ENCODE data around the gene FHOD3. TPM values are rescaled to one million over a fixed set of nuclear protein-coding genes. Genes with fewer than 3 reads are reported as not detected.

FHOD3 gene
- total RNA-seq, 1 experiment from 2014 or later, result 22.7 TPM

DNA sequence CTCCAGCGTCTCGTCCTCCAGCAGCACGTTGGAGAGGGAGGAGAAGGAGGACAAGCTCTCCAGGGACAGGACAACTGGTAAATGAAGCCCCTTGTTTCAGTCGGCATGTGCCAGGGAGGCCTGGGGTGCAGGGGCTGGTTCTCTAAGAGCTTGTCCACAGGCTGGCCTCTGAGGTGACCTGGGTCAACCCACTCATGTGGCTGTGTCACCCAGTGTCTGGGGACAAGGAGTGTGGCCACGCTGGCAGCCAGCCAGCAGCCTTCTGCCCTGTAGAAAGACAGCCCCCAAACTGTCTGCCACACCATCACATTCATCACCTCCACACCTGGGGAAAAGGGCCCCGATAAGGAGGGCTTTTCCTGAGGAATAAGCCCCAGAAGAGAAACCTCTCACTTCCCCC lies 411.8 kb downstream of the FHOD3 start:
- TF ChIP-seq, protein P1, sequence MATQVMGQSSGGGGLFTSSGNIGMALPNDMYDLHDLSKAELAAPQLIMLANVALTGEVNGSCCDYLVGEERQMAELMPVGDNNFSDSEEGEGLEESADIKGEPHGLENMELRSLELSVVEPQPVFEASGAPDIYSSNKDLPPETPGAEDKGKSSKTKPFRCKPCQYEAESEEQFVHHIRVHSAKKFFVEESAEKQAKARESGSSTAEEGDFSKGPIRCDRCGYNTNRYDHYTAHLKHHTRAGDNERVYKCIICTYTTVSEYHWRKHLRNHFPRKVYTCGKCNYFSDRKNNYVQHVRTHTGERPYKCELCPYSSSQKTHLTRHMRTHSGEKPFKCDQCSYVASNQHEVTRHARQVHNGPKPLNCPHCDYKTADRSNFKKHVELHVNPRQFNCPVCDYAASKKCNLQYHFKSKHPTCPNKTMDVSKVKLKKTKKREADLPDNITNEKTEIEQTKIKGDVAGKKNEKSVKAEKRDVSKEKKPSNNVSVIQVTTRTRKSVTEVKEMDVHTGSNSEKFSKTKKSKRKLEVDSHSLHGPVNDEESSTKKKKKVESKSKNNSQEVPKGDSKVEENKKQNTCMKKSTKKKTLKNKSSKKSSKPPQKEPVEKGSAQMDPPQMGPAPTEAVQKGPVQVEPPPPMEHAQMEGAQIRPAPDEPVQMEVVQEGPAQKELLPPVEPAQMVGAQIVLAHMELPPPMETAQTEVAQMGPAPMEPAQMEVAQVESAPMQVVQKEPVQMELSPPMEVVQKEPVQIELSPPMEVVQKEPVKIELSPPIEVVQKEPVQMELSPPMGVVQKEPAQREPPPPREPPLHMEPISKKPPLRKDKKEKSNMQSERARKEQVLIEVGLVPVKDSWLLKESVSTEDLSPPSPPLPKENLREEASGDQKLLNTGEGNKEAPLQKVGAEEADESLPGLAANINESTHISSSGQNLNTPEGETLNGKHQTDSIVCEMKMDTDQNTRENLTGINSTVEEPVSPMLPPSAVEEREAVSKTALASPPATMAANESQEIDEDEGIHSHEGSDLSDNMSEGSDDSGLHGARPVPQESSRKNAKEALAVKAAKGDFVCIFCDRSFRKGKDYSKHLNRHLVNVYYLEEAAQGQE (IDR thresholded peaks at IDR 0.05; ENCODE audit: insufficient read depth in 1 of 2, low read depth in 2 of 2, low read length in 1 of 2), result no peak
- TF ChIP-seq POLR2AphosphoS5 (IDR thresholded peaks at IDR 0.05; ENCODE audit: low read depth, low read length), result no peak
- TF ChIP-seq TCF7L2 (IDR thresholded peaks at IDR 0.05; ENCODE audit: low read depth, low read length), result no peak
- no peak for TF ChIP-seq SIN3A (IDR thresholded peaks at IDR 0.05; ENCODE audit: borderline replicate concordance, insufficient read depth, low read depth, low read length)
- TF ChIP-seq, protein P2, sequence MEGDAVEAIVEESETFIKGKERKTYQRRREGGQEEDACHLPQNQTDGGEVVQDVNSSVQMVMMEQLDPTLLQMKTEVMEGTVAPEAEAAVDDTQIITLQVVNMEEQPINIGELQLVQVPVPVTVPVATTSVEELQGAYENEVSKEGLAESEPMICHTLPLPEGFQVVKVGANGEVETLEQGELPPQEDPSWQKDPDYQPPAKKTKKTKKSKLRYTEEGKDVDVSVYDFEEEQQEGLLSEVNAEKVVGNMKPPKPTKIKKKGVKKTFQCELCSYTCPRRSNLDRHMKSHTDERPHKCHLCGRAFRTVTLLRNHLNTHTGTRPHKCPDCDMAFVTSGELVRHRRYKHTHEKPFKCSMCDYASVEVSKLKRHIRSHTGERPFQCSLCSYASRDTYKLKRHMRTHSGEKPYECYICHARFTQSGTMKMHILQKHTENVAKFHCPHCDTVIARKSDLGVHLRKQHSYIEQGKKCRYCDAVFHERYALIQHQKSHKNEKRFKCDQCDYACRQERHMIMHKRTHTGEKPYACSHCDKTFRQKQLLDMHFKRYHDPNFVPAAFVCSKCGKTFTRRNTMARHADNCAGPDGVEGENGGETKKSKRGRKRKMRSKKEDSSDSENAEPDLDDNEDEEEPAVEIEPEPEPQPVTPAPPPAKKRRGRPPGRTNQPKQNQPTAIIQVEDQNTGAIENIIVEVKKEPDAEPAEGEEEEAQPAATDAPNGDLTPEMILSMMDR (IDR thresholded peaks at IDR 0.05), result no peak
- Histone ChIP-seq H3K9me3 (ENCODE audit: control insufficient read depth, insufficient read depth, low read depth, low read length) (no peaks in the 10 kb centered on the region), H3K36me3 (ENCODE audit: control insufficient read depth, insufficient read depth, low read length) (no peaks in the 10 kb centered on the region), H3K27me3 (ENCODE audit: control insufficient read depth, insufficient read depth, low read length) (no peaks in the 10 kb centered on the region), H3K4me3 (ENCODE audit: low read depth in 2 of 2, low read length in 2 of 2) (no peak overlapping the region), H3K4me1 (ENCODE audit: control insufficient read depth, insufficient read depth, low read length) (no peaks in the 10 kb centered on the region), H3K27ac (ENCODE audit: low read length) (no peak overlapping the region)
- no peak for DNase-seq (ENCODE audit: low read depth, low spot score)
- in situ Hi-C loops (cut with HindIII; ENCODE audit: low pct_unique_long_range_greater_than_20kb, low sequenced_read_pairs) (no loop called here), intact Hi-C loops (cut with micrococcal nuclease; ENCODE audit: unreplicated experiment) (no loop called here)
- no peak for ATAC-seq
- ChIA-PET CTCF (no interaction called here), POLR2A (interaction anchor here (0.6 kb wide), 1 partner anchor 10 kb away, joined by 3 read pairs; no protein-coding TSS in a partner anchor)
- no TSS peak for BruUV-seq (replicated peaks)

GRCh38 chr18:36711014-36711725 lies 413.7 kb downstream of the FHOD3 start:
- BruUV-seq (replicated peaks), result no TSS peak
- in situ Hi-C loops (cut with HindIII; ENCODE audit: low pct_unique_long_range_greater_than_20kb, low sequenced_read_pairs), result no loop called here
- Histone ChIP-seq H3K4me1 (ENCODE audit: control insufficient read depth, insufficient read depth, low read length) (no peaks in the 10 kb centered on the region), H3K4me3 (ENCODE audit: low read depth in 2 of 2, low read length in 2 of 2) (no peak overlapping the region), H3K27me3 (ENCODE audit: control insufficient read depth, insufficient read depth, low read length) (no peaks in the 10 kb centered on the region), H3K9me3 (ENCODE audit: control insufficient read depth, insufficient read depth, low read depth, low read length) (no peaks in the 10 kb centered on the region), H3K27ac (ENCODE audit: low read length) (no peak overlapping the region), H3K36me3 (ENCODE audit: control insufficient read depth, insufficient read depth, low read length) (no peaks in the 10 kb centered on the region)
- intact Hi-C loops (cut with micrococcal nuclease; ENCODE audit: unreplicated experiment), result no loop called here
- ChIA-PET POLR2A (no interaction called here), CTCF (no interaction called here)
- DNase-seq (ENCODE audit: low read depth, low spot score) (no peak), ATAC-seq (no peak)
- TF ChIP-seq POLR2AphosphoS5 (IDR thresholded peaks at IDR 0.05; ENCODE audit: low read depth, low read length), result no peak
- TF ChIP-seq, protein P1 (IDR thresholded peaks at IDR 0.05; ENCODE audit: insufficient read depth in 1 of 2, low read depth in 2 of 2, low read length in 1 of 2), result no peak
- TF ChIP-seq, protein P2 (IDR thresholded peaks at IDR 0.05), result no peak

All from Panc1 (cell line).